ENCODE data around the gene PRMT7.

GRCh38 chr16:68335175-68335574 is 24.4 kb downstream of the PRMT7 start:
- TF ChIP-seq CTCF (IDR thresholded peaks at IDR 0.05; ENCODE audit: insufficient read depth, low read length, poor library complexity, severe bottlenecking) = no peak
- no peak for TF ChIP-seq EZH2phosphoT487 (conservative IDR thresholded peaks at IDR 0.05; ENCODE audit: low read length)
